HG03558 (cell line): ENCODE measurements around the gene ETV6.

Source experiments
- ATAC-seq: cut with Tn5 transposase; IDR thresholded peaks from one replicate; pipeline ENCODE4 v1.9.1; 2021; ENCODE audit warnings: moderate number of reproducible peaks; ENCODE audit not compliant: unreplicated experiment; ENCODE audit errors: extremely low read depth

Gene ETV6

GRCh38 chr12:11731042-11731357 is 81.5 kb downstream of the ETV6 start:
- no peak for ATAC-seq

GRCh38 chr12:11731455-11731854 is 82.0 kb downstream of the ETV6 start:
- ATAC-seq, result no peak

- ATAC-seq, result no peak
Measured at GRCh38 chr12:11732023-11732422, 82.5 kb downstream of the ETV6 start.

- no peak for ATAC-seq
Measured at GRCh38 chr12:11732715-11733114, 83.2 kb downstream of the ETV6 start.

GRCh38 chr12:11734580-11735180 is 85.2 kb downstream of the ETV6 start:
- ATAC-seq, result no peak

- ATAC-seq, result no peak
Measured at GRCh38 chr12:11738450-11738849, 89.0 kb downstream of the ETV6 start.

- no peak for ATAC-seq
Measured at GRCh38 chr12:11739980-11740577, 90.6 kb downstream of the ETV6 start.

- ATAC-seq, result no peak
Measured at GRCh38 chr12:11741434-11742092, 92.1 kb downstream of the ETV6 start.

GRCh38 chr12:11743423-11744409 is 94.2 kb downstream of the ETV6 start:
- no peak for ATAC-seq

- no peak for ATAC-seq
Measured at GRCh38 chr12:11744410-11744801, 94.9 kb downstream of the ETV6 start.

GRCh38 chr12:11745113-11745512 is 95.6 kb downstream of the ETV6 start:
- ATAC-seq, result no peak

- no peak for ATAC-seq
Measured at GRCh38 chr12:11746024-11746771, 96.7 kb downstream of the ETV6 start.

GRCh38 chr12:11746940-11747716 is 97.7 kb downstream of the ETV6 start:
- ATAC-seq, result no peak

- ATAC-seq, result no peak
Measured at GRCh38 chr12:11747969-11748368, 98.5 kb downstream of the ETV6 start.

GRCh38 chr12:11748903-11749302 is 99.4 kb downstream of the ETV6 start:
- no peak for ATAC-seq

GRCh38 chr12:11749943-11750690 is 100.6 kb downstream of the ETV6 start:
- ATAC-seq, result no peak

GRCh38 chr12:11752403-11753149 is 103.1 kb downstream of the ETV6 start:
- no peak for ATAC-seq

- no peak for ATAC-seq
Measured at GRCh38 chr12:11753150-11753499, 103.7 kb downstream of the ETV6 start.
